Endometrium (tissue), 2 donors: ENCODE results near the gene RAD51B.

Experiments
- FAIRE-seq: peaks from 2 replicates; lab custom pipeline; 2012; peaks lifted over from hg19 to GRCh38; lab: Jason Lieb, UNC
- donor health status: control.
- donor health status: control.

The RAD51B gene

GRCh38 chr14:68705741-68706283 lies 886.2 kb downstream of the RAD51B start:
- no peak for FAIRE-seq

GRCh38 chr14:68707482-68707881 lies 887.9 kb downstream of the RAD51B start:
- FAIRE-seq, result no peak

GRCh38 chr14:68708343-68708742 lies 888.8 kb downstream of the RAD51B start:
- no peak for FAIRE-seq

- no peak for FAIRE-seq
These were observed 889.4 kb downstream of the RAD51B start for GRCh38 chr14:68709007-68709406.

- FAIRE-seq, result no peak
These were observed 891.2 kb downstream of the RAD51B start for GRCh38 chr14:68710776-68711175.

GRCh38 chr14:68711561-68712309 lies 892.2 kb downstream of the RAD51B start:
- no peak for FAIRE-seq

GRCh38 chr14:68712703-68713370 lies 893.3 kb downstream of the RAD51B start:
- FAIRE-seq, result no peak

GRCh38 chr14:68713782-68714181 lies 894.2 kb downstream of the RAD51B start:
- no peak for FAIRE-seq

- FAIRE-seq, result no peak
These were observed 895.7 kb downstream of the RAD51B start for GRCh38 chr14:68714991-68715924.

- FAIRE-seq, result no peak
These were observed 897.1 kb downstream of the RAD51B start for GRCh38 chr14:68716698-68717097.

GRCh38 chr14:68718023-68718990 lies 898.7 kb downstream of the RAD51B start:
- FAIRE-seq, result no peak

GRCh38 chr14:68719634-68720384 lies 900.2 kb downstream of the RAD51B start:
- no peak for FAIRE-seq

GRCh38 chr14:68722186-68722585 lies 902.6 kb downstream of the RAD51B start:
- no peak for FAIRE-seq

- no peak for FAIRE-seq
These were observed 903.5 kb downstream of the RAD51B start for GRCh38 chr14:68722968-68723566.

- FAIRE-seq, result peak; percentile 80
These were observed 904.3 kb downstream of the RAD51B start for GRCh38 chr14:68723808-68724268.

GRCh38 chr14:68724914-68725313 lies 905.3 kb downstream of the RAD51B start:
- FAIRE-seq, result no peak

- no peak for FAIRE-seq
These were observed 906.6 kb downstream of the RAD51B start for GRCh38 chr14:68726093-68726695.

GRCh38 chr14:68727315-68728047 lies 907.9 kb downstream of the RAD51B start:
- FAIRE-seq, result no peak
